ENCODE measurements around the gene LRRN2.

DNA sequence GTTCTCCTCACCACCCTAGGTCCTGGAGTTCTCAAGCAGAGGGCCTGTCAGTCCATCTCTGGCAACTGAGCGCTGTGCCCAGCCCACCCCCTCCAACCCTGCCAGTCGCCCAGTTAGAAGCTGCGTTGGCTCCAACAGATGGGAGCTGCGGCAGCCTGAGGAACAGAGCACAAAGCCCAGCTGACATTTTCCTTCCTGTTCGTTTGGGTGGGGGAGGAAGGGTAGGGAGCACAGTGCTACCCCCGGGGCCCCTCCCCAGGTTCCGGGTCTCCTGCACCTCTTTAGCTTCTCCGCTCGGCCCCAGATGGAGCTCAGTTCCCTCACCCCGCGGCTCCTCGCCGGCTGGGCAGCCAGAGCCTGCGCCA is 1.4 kb downstream of the LRRN2 start:
- TF ChIP-seq POLR2A (IDR thresholded peaks at IDR 0.05; ENCODE audit: low read length) (no peak), ZFP36 (IDR thresholded peaks at IDR 0.05; ENCODE audit: borderline replicate concordance, partially characterized antibody) (no peak)
- TF ChIP-seq, protein P1, sequence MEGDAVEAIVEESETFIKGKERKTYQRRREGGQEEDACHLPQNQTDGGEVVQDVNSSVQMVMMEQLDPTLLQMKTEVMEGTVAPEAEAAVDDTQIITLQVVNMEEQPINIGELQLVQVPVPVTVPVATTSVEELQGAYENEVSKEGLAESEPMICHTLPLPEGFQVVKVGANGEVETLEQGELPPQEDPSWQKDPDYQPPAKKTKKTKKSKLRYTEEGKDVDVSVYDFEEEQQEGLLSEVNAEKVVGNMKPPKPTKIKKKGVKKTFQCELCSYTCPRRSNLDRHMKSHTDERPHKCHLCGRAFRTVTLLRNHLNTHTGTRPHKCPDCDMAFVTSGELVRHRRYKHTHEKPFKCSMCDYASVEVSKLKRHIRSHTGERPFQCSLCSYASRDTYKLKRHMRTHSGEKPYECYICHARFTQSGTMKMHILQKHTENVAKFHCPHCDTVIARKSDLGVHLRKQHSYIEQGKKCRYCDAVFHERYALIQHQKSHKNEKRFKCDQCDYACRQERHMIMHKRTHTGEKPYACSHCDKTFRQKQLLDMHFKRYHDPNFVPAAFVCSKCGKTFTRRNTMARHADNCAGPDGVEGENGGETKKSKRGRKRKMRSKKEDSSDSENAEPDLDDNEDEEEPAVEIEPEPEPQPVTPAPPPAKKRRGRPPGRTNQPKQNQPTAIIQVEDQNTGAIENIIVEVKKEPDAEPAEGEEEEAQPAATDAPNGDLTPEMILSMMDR (IDR thresholded peaks at IDR 0.05), result no peak

Data from A549 (cell line).